CD4-positive, CD25-positive, alpha-beta regulatory T cell (primary cell): ENCODE data around the gene DSP. TPM values are rescaled to one million over a fixed set of nuclear protein-coding genes. Genes with fewer than 3 reads are reported as not detected.
A peak's percentile ranks its signal among the peaks of the same experiment; 100 is the strongest.

Experiments
- ATAC-seq, 2 donors: fragments of 150-1000 bp; cut with Tn5 transposase; one replicate each; pipeline ENCODE4 v1.10.0; 2021; ENCODE audit warnings: low read depth in 2 of 2, moderate number of reproducible peaks in 2 of 2, moderate library complexity in 1 of 2
- DNase-seq, 3 donors: peaks; one replicate each; pipeline versions ENCODE4 v3.0.0 to v3.0.0-alpha.2; 2012 to 2022; ENCODE audit warnings: mixed read lengths in 1 of 3
- H3K27ac ChIP-seq: one replicate; pipeline ENCODE4 v1.7.0; 2013; ENCODE audit warnings: mild to moderate bottlenecking, low read length; ENCODE audit not compliant: insufficient read depth, poor library complexity, severe bottlenecking
- H3K27me3 ChIP-seq: one replicate; pipeline ENCODE4 v1.7.0; 2013; ENCODE audit warnings: low read length; ENCODE audit not compliant: control insufficient read depth, insufficient read depth
- H3K36me3 ChIP-seq: one replicate; pipeline ENCODE4 v1.7.0; 2013; ENCODE audit warnings: mild to moderate bottlenecking, low read length, moderate library complexity; ENCODE audit not compliant: control insufficient read depth, insufficient read depth
- H3K4me1 ChIP-seq: 2 replicates; pipeline ENCODE4 v1.7.0; 2013; ENCODE audit warnings: mild to moderate bottlenecking, low read length; ENCODE audit not compliant: insufficient read depth, control insufficient read depth, poor library complexity, severe bottlenecking
- H3K4me3 ChIP-seq: one replicate; pipeline ENCODE4 v1.7.0; 2013; ENCODE audit warnings: low read depth, mild to moderate bottlenecking, low read length, moderate library complexity
- H3K9me3 ChIP-seq, 2 experiments: 1 replicate in 1 of 2; 2 replicates in 1 of 2; pipeline ENCODE4 v1.7.0; 2013; ENCODE audit warnings: low read length in 2 of 2, mild to moderate bottlenecking in 1 of 2, moderate library complexity in 1 of 2; ENCODE audit not compliant: control insufficient read depth in 2 of 2
- H3K27ac Mint-ChIP-seq, 3 donors: one replicate each; pipeline ENCODE4 v1.8.0; 2020 to 2022; ENCODE audit warnings: mild to moderate bottlenecking in 3 of 3, mixed read lengths in 3 of 3, moderate library complexity in 2 of 3
- H3K27me3 Mint-ChIP-seq: one replicate; pipeline ENCODE4 v1.8.0; 2022; ENCODE audit warnings: mild to moderate bottlenecking, mixed read lengths
- H3K36me3 Mint-ChIP-seq: one replicate; pipeline ENCODE4 v1.8.0; 2020; ENCODE audit warnings: mixed read lengths
- H3K4me1 Mint-ChIP-seq, 4 donors: one replicate each; pipeline ENCODE4 v1.8.0; 2020 to 2022; ENCODE audit warnings: mixed read lengths in 4 of 4, mild to moderate bottlenecking in 1 of 4
- H3K4me3 Mint-ChIP-seq, 4 donors: one replicate each; pipeline ENCODE4 v1.8.0; 2020 to 2022; ENCODE audit warnings: mild to moderate bottlenecking in 4 of 4, mixed read lengths in 4 of 4, moderate library complexity in 3 of 4
- H3K9me3 Mint-ChIP-seq, 7 donors: one replicate each; pipeline ENCODE4 v1.8.0; 2020 to 2022; ENCODE audit warnings: mixed read lengths in 7 of 7, mild to moderate bottlenecking in 3 of 7, moderate library complexity in 2 of 7
- polyA plus RNA-seq, 4 donors: library from polyadenylated mRNA; unstranded; fragments of 300-500 nt; fragmentation: Illumina TruSeq; gene quantifications; one replicate each; pipeline ENCODE4 v1.2.3, GENCODE V29; 2021
- total RNA-seq: library from RNA; stranded (reverse); gene quantifications from one replicate; pipeline ENCODE4 v1.2.3, GENCODE V29; 2022

The DSP gene
- total and polyA plus RNA-seq, 5 donors from 2014 or later: 0.06 TPM; not detected in 4

DNA sequence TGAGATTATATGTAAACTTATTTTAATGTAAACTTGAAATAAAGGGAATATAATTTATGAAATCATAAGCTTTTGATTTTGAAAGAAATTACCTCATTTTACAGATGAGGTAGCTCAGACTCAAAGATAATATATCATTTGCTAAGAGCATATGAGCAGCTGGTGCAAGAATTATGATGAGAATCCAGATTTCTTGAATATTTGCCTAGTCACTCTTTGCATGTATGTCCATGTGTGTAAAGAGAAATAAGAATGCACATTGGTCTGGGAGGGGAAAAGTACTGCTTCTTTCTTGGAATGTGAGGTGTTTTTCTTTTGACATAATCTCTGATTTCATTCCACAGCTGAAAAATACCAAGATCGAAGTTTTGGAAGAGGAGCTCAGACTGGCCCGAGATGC lies 37.5 kb downstream of the DSP start:
- no peak for ATAC-seq
- H3K4me3 ChIP-seq: no peak overlapping the region
- H3K27me3 Mint-ChIP-seq: peaks cover 42% of the 10 kb centered on the region
- no peak overlapping the region for H3K27ac Mint-ChIP-seq
- no peaks in the 10 kb centered on the region for H3K4me1 ChIP-seq
- no peak overlapping the region for H3K4me3 Mint-ChIP-seq
- H3K36me3 Mint-ChIP-seq: no peaks in the 10 kb centered on the region
- H3K36me3 ChIP-seq: no peaks in the 10 kb centered on the region
- H3K27ac ChIP-seq: no peak overlapping the region
- H3K27me3 ChIP-seq: peaks cover 35% of the 10 kb centered on the region
- peaks cover 0 to 5% (median 0%) of the 10 kb centered on the region in 4 donors for H3K4me1 Mint-ChIP-seq
- no peaks in the 10 kb centered on the region for H3K9me3 Mint-ChIP-seq
- no peaks in the 10 kb centered on the region for H3K9me3 ChIP-seq
- DNase-seq: no peak

DNA sequence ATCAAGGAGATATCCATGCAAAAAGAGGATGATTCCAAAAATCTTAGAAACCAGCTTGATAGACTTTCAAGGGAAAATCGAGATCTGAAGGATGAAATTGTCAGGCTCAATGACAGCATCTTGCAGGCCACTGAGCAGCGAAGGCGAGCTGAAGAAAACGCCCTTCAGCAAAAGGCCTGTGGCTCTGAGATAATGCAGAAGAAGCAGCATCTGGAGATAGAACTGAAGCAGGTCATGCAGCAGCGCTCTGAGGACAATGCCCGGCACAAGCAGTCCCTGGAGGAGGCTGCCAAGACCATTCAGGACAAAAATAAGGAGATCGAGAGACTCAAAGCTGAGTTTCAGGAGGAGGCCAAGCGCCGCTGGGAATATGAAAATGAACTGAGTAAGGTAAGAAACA lies 38.4 kb downstream of the DSP start:
- DNase-seq: no peak
- Histone ChIP-seq H3K27ac (no peak overlapping the region), H3K4me3 (no peak overlapping the region), H3K4me1 (no peaks in the 10 kb centered on the region), H3K9me3 (no peaks in the 10 kb centered on the region), H3K36me3 (no peaks in the 10 kb centered on the region), H3K27me3 (peaks cover 32% of the 10 kb centered on the region)
- ATAC-seq: no peak
- Mint-ChIP-seq H3K27me3 (peaks cover 37% of the 10 kb centered on the region), H3K36me3 (no peaks in the 10 kb centered on the region), H3K9me3 (no peaks in the 10 kb centered on the region), H3K4me3 (no peak overlapping the region), H3K27ac (no peak overlapping the region), H3K4me1 (peaks cover 0 to 5% (median 0%) of the 10 kb centered on the region in 4 donors)

DNA sequence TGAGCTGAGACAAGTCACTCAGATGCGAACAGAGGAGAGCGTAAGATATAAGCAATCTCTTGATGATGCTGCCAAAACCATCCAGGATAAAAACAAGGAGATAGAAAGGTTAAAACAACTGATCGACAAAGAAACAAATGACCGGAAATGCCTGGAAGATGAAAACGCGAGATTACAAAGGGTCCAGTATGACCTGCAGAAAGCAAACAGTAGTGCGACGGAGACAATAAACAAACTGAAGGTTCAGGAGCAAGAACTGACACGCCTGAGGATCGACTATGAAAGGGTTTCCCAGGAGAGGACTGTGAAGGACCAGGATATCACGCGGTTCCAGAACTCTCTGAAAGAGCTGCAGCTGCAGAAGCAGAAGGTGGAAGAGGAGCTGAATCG lies 39.1 kb downstream of the DSP start:
- H3K27me3 Mint-ChIP-seq: peaks cover 34% of the 10 kb centered on the region
- DNase-seq (no peak), ATAC-seq (no peak)
- H3K4me3 Mint-ChIP-seq: no peak overlapping the region
- Histone ChIP-seq H3K36me3 (no peaks in the 10 kb centered on the region), H3K27ac (no peak overlapping the region), H3K27me3 (peaks cover 32% of the 10 kb centered on the region), H3K4me3 (no peak overlapping the region), H3K9me3 (no peaks in the 10 kb centered on the region), H3K4me1 (no peaks in the 10 kb centered on the region)
- peaks cover 0 to 2% (median 0%) of the 10 kb centered on the region in 7 donors for H3K9me3 Mint-ChIP-seq
- no peaks in the 10 kb centered on the region for H3K36me3 Mint-ChIP-seq
- peaks cover 0 to 5% (median 0%) of the 10 kb centered on the region in 4 donors for H3K4me1 Mint-ChIP-seq
- no peak overlapping the region for H3K27ac Mint-ChIP-seq

GRCh38 chr6:7580927-7581618 lies 39.6 kb downstream of the DSP start:
- Histone ChIP-seq H3K9me3 (no peaks in the 10 kb centered on the region), H3K4me3 (no peak overlapping the region), H3K36me3 (no peaks in the 10 kb centered on the region), H3K27ac (no peak overlapping the region), H3K27me3 (peaks cover 29% of the 10 kb centered on the region), H3K4me1 (no peaks in the 10 kb centered on the region)
- H3K4me3 Mint-ChIP-seq: no peak overlapping the region
- no peak for DNase-seq
- H3K27me3 Mint-ChIP-seq: peaks cover 29% of the 10 kb centered on the region
- H3K9me3 Mint-ChIP-seq: peaks cover 0 to 2% (median 0%) of the 10 kb centered on the region in 7 donors
- peaks cover 0 to 5% (median 0%) of the 10 kb centered on the region in 4 donors for H3K4me1 Mint-ChIP-seq
- no peaks in the 10 kb centered on the region for H3K36me3 Mint-ChIP-seq
- no peak for ATAC-seq
- H3K27ac Mint-ChIP-seq: no peak overlapping the region

DNA sequence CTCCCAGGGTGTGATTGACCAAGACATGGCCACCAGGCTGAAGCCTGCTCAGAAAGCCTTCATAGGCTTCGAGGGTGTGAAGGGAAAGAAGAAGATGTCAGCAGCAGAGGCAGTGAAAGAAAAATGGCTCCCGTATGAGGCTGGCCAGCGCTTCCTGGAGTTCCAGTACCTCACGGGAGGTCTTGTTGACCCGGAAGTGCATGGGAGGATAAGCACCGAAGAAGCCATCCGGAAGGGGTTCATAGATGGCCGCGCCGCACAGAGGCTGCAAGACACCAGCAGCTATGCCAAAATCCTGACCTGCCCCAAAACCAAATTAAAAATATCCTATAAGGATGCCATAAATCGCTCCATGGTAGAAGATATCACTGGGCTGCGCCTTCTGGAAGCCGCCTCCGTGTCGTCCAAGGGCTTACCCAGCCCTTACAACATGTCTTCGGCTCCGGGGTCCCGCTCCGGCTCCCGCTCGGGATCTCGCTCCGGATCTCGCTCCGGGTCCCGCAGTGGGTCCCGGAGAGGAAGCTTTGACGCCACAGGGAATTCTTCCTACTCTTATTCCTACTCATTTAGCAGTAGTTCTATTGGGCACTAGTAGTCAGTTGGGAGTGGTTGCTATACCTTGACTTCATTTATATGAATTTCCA lies 43.9 kb downstream of the DSP start:
- Mint-ChIP-seq H3K4me1 (peaks cover 9 to 18% (median 15%) of the 10 kb centered on the region in 4 donors), H3K4me3 (no peak overlapping the region), H3K27me3 (peaks cover 18% of the 10 kb centered on the region), H3K36me3 (no peaks in the 10 kb centered on the region), H3K9me3 (peaks cover 0 to 2% (median 0%) of the 10 kb centered on the region in 7 donors), H3K27ac (no peak overlapping the region)
- no peak overlapping the region for H3K27ac ChIP-seq
- no peak for ATAC-seq
- peaks cover 8% of the 10 kb centered on the region for H3K27me3 ChIP-seq
- H3K9me3 ChIP-seq: no peaks in the 10 kb centered on the region
- no peaks in the 10 kb centered on the region for H3K4me1 ChIP-seq
- H3K36me3 ChIP-seq: no peaks in the 10 kb centered on the region
- H3K4me3 ChIP-seq: no peak overlapping the region
- no peak for DNase-seq

DNA sequence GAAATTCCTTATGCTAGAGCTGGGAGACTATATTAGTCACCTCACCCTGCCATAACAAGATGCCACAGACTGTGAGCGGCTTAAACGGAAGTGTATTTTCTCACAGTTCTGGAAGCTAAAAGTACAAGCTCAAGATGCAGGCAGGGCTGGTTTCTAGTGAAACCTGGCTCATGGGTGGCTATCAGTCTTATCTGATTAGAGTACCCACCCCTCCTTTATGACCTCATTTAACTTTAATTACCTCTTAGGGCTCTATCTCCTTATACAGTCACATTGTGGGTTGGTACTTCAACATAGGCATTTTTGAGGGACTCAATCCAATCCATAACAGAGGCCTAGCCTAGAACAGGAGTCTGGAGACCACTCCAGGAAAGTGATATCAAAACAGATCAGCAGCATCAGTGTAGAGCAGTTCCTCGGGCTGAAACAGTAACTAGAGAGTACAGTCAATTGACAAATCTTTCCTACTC lies 46.2 kb downstream of the DSP start:
- H3K27ac Mint-ChIP-seq: peak overlapping the region in 1 of 3 donors; percentile 45
- H3K27ac ChIP-seq: no peak overlapping the region
- peaks cover 0 to 2% (median 0%) of the 10 kb centered on the region in 7 donors for H3K9me3 Mint-ChIP-seq
- H3K4me1 ChIP-seq: peaks cover 20% of the 10 kb centered on the region
- no peak overlapping the region for H3K4me3 ChIP-seq
- H3K27me3 ChIP-seq: peaks cover 2% of the 10 kb centered on the region
- H3K4me3 Mint-ChIP-seq: peak overlapping the region; percentile 3 to 79 (median 44)
- H3K27me3 Mint-ChIP-seq: peaks cover 15% of the 10 kb centered on the region
- no peaks in the 10 kb centered on the region for H3K36me3 ChIP-seq
- no peaks in the 10 kb centered on the region for H3K36me3 Mint-ChIP-seq
- H3K9me3 ChIP-seq: no peaks in the 10 kb centered on the region
- DNase-seq (no peak), ATAC-seq (no peak)
- H3K4me1 Mint-ChIP-seq: peaks cover 23 to 38% (median 30%) of the 10 kb centered on the region in 4 donors

- H3K27ac ChIP-seq: no peak overlapping the region
- peaks cover 4% of the 10 kb centered on the region for H3K36me3 ChIP-seq
- H3K9me3 ChIP-seq: no peaks in the 10 kb centered on the region
- H3K4me3 ChIP-seq: no peak overlapping the region
- H3K4me3 Mint-ChIP-seq: peak overlapping the region in 1 of 4 donors; percentile 43
- ATAC-seq (no peak), DNase-seq (no peak)
- H3K27ac Mint-ChIP-seq: no peak overlapping the region
- peaks cover 21% of the 10 kb centered on the region for H3K4me1 ChIP-seq
- peaks cover 6% of the 10 kb centered on the region for H3K27me3 Mint-ChIP-seq
- peaks cover 31 to 46% (median 36%) of the 10 kb centered on the region in 4 donors for H3K4me1 Mint-ChIP-seq
- no peaks in the 10 kb centered on the region for H3K27me3 ChIP-seq
- peaks cover 0 to 2% (median 0%) of the 10 kb centered on the region in 7 donors for H3K9me3 Mint-ChIP-seq
- H3K36me3 Mint-ChIP-seq: no peaks in the 10 kb centered on the region
These were observed 47.0 kb downstream of the DSP start for GRCh38 chr6:7588506-7588905.
